CD4-positive, alpha-beta memory T cell (primary cell): ENCODE measurements around the gene SF3B6. TPM values are rescaled to one million over a fixed set of nuclear protein-coding genes. Genes with fewer than 3 reads are reported as not detected.

ENCODE experiments used
- polyA plus RNA-seq, 2 donors: library from polyadenylated mRNA; unstranded; fragments of 300-500 nt; fragmentation: Illumina TruSeq; gene quantifications; one replicate each; pipeline ENCODE4 v1.2.3, GENCODE V29; 2021
- total RNA-seq, 2 experiments: library from RNA; stranded (reverse); gene quantifications; one replicate each; pipeline ENCODE4 v1.2.3, GENCODE V29; 2021

Gene SF3B6
- total and polyA plus RNA-seq, 4 experiments from 2014 or later, result 50.0 to 238 (median 118) TPM

Other genes starting within 250 kb of the SF3B6 start
- gene ATAD2B, start 149.2 kb downstream of the SF3B6 start, total RNA-seq, result 10 to 100 TPM; 38.7 to 44.4 TPM
- 1 to 10 TPM; 3.8 to 7.1 TPM for gene ATAD2B, start 149.2 kb downstream of the SF3B6 start, polyA plus RNA-seq
- gene UBXN2A, start 135.9 kb downstream of the SF3B6 start, total RNA-seq, result 10 to 100 TPM; 14.5 to 15.0 TPM
- 10 to 100 TPM in 1 of 2 donors, 1 to 10 TPM in 1; 9.7 to 12.4 TPM for gene UBXN2A, start 135.9 kb downstream of the SF3B6 start, polyA plus RNA-seq
- not detected for gene MFSD2B, start 66.2 kb downstream of the SF3B6 start, total RNA-seq
- not detected for gene MFSD2B, start 66.2 kb downstream of the SF3B6 start, polyA plus RNA-seq
- gene WDCP, start 28.9 kb downstream of the SF3B6 start, total RNA-seq, result 10 to 100 TPM; 17.5 to 20.5 TPM
- gene WDCP, start 28.9 kb downstream of the SF3B6 start, polyA plus RNA-seq, result 1 to 10 TPM; 4.8 to 5.1 TPM
- 1 to 10 TPM in 1 of 2 experiments, under 1 TPM in 1; 0.58 to 1.3 TPM for gene FKBP1B, start 26.6 kb downstream of the SF3B6 start, total RNA-seq
- gene FKBP1B, start 26.6 kb downstream of the SF3B6 start, polyA plus RNA-seq, result 1 to 10 TPM; 2.3 to 2.5 TPM
- under 1 TPM; 0.20 to 0.47 TPM for gene TP53I3, start 8.5 kb upstream of the SF3B6 start, total RNA-seq
- under 1 TPM in 1 of 2 donors, not detected in 1; 0.15 TPM for gene TP53I3, start 8.5 kb upstream of the SF3B6 start, polyA plus RNA-seq
- gene PFN4, start 47.0 kb upstream of the SF3B6 start, total RNA-seq, result not detected
- gene PFN4, start 47.0 kb upstream of the SF3B6 start, polyA plus RNA-seq, result not detected
- 10 to 100 TPM; 17.2 to 24.4 TPM for gene FAM228B, start 47.1 kb upstream of the SF3B6 start, total RNA-seq
- gene FAM228B, start 47.1 kb upstream of the SF3B6 start, polyA plus RNA-seq, result 1 to 10 TPM; 4.5 to 7.4 TPM
- under 1 TPM; 0.36 to 0.81 TPM for gene FAM228A, start 98.7 kb upstream of the SF3B6 start, total RNA-seq
- gene FAM228A, start 98.7 kb upstream of the SF3B6 start, polyA plus RNA-seq, result under 1 TPM in 1 of 2 donors, not detected in 1; 0.28 TPM